ENCODE results near the gene PDE8A.

The PDE8A gene

DNA sequence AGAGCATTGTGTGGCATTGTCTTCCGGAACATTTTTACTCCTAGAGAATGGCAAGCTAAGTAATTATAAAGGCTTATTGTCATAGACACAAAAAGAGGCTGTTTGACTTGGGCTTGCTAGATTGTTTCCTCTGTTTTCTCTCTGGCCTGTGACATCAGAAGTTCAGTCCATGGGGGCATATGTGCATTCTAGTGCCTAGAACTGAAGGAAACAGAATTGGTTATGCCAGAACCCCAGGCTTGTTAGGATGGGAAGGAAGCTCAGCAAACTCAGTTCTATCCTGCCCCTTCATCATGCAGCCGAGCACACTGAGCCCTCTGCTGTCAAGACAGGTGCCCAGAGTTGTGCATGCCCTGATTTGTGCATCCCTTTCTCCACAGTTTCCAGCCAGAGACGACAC lies 131.3 kb downstream of the PDE8A start:
- H3K4me3 ChIP-seq = no peak overlapping the region
- H3K4me1 ChIP-seq = no peaks in the 10 kb centered on the region
- TF ChIP-seq Cebpa-rat (IDR thresholded peaks at IDR 0.05) = no peak
- no peaks in the 10 kb centered on the region for H3K27me3 ChIP-seq
- peaks cover 12 to 90% (median 32%) of the 10 kb centered on the region in 11 experiments; a peak in 21 of 22 replicates for H3K36me3 ChIP-seq
- no peak overlapping the region for H3K9ac ChIP-seq
- H3K27ac ChIP-seq = no peak overlapping the region
- no peaks in the 10 kb centered on the region for H4K20me1 ChIP-seq
- no peaks in the 10 kb centered on the region for H3K9me3 ChIP-seq (replicated peaks in 1 of 11)
- H3K4me2 ChIP-seq = no peak overlapping the region

GRCh38 chr15:85114886-85115285 lies 133.2 kb downstream of the PDE8A start:
- H3K9me3 ChIP-seq (replicated peaks in 1 of 11) = no peaks in the 10 kb centered on the region
- H3K9ac ChIP-seq = no peak overlapping the region
- H3K36me3 ChIP-seq = peaks cover 13 to 82% (median 34%) of the 10 kb centered on the region in 11 experiments; a peak in 21 of 22 replicates
- H4K20me1 ChIP-seq = no peaks in the 10 kb centered on the region
- no peak overlapping the region for H3K4me2 ChIP-seq
- no peaks in the 10 kb centered on the region for H3K4me1 ChIP-seq
- H3K27ac ChIP-seq = no peak overlapping the region
- H3K4me3 ChIP-seq = no peak overlapping the region
- no peak for TF ChIP-seq Cebpa-rat (IDR thresholded peaks at IDR 0.05)
- H3K27me3 ChIP-seq = no peaks in the 10 kb centered on the region

DNA sequence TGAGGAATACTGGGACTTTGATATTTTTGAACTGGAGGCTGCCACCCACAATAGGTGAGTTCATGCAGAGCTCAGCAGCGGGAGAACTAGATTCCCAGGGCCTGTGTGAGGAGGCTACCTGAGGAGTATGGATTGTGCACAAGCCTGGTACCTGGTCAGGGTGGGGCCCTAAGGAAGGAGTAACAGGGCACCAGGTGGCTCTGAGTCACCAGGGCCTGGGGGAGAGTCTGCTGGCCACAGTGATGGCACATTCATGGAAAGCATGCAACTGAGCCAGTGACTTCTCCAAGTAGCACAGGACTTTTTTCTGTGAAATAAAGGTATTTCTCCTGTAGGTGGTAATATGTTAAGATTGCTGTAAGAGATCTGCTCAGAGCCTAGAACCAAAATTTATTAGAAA lies 134.4 kb downstream of the PDE8A start:
- peaks cover 21 to 82% (median 40%) of the 10 kb centered on the region in 11 experiments; a peak in 21 of 22 replicates for H3K36me3 ChIP-seq
- no peaks in the 10 kb centered on the region for H3K4me1 ChIP-seq
- no peak overlapping the region for H3K9ac ChIP-seq
- H3K27me3 ChIP-seq = no peaks in the 10 kb centered on the region
- no peak overlapping the region for H3K27ac ChIP-seq
- H3K4me3 ChIP-seq = no peak overlapping the region
- no peak for TF ChIP-seq Cebpa-rat (IDR thresholded peaks at IDR 0.05)
- H3K4me2 ChIP-seq = no peak overlapping the region
- no peaks in the 10 kb centered on the region for H4K20me1 ChIP-seq
- H3K9me3 ChIP-seq (replicated peaks in 1 of 11) = no peaks in the 10 kb centered on the region

- Histone ChIP-seq H4K20me1 (no peaks in the 10 kb centered on the region), H3K27ac (no peak overlapping the region), H3K36me3 (peaks cover 22 to 85% (median 40%) of the 10 kb centered on the region in 11 experiments; a peak in 21 of 22 replicates), H3K9ac (no peak overlapping the region), H3K4me2 (no peak overlapping the region), H3K4me1 (no peaks in the 10 kb centered on the region), H3K4me3 (no peak overlapping the region), H3K27me3 (no peaks in the 10 kb centered on the region), H3K9me3 (replicated peaks in 1 of 11) (no peaks in the 10 kb centered on the region)
- no peak for TF ChIP-seq Cebpa-rat (IDR thresholded peaks at IDR 0.05)
Observed at GRCh38 chr15:85116494-85116893, 134.8 kb downstream of the PDE8A start.

- Histone ChIP-seq H3K36me3 (peaks cover 22 to 90% (median 44%) of the 10 kb centered on the region in 11 experiments; a peak in 21 of 22 replicates), H4K20me1 (no peaks in the 10 kb centered on the region), H3K4me1 (no peaks in the 10 kb centered on the region), H3K27me3 (no peaks in the 10 kb centered on the region), H3K9ac (no peak overlapping the region), H3K27ac (no peak overlapping the region), H3K9me3 (replicated peaks in 1 of 11) (no peaks in the 10 kb centered on the region), H3K4me3 (no peak overlapping the region), H3K4me2 (no peak overlapping the region)
- no peak for TF ChIP-seq Cebpa-rat (IDR thresholded peaks at IDR 0.05)
Observed at GRCh38 chr15:85116925-85117646, 135.4 kb downstream of the PDE8A start.

DNA sequence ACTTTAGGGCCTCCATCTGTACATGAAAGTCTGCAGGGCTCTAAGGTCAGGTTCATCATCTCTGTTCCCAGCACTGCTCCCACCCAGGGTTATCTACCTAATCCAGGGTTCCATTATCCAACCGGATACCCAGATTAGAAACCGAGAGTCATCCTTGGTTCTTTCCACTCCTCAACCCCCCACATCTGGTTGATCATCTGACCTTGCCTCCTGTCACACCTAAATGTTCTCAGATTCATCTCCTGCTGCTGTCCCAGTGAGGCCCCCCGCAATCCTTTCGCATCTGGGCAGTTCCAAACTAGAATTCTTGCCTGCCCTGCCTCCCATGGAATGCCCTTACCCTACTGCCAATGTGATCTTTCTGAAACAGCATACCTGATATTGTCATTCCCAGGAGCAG lies 136.5 kb downstream of the PDE8A start:
- H4K20me1 ChIP-seq = no peaks in the 10 kb centered on the region
- no peak overlapping the region for H3K9ac ChIP-seq
- H3K4me2 ChIP-seq = no peak overlapping the region
- no peaks in the 10 kb centered on the region for H3K4me1 ChIP-seq
- TF ChIP-seq Cebpa-rat (IDR thresholded peaks at IDR 0.05) = no peak
- H3K9me3 ChIP-seq (replicated peaks in 1 of 11) = no peaks in the 10 kb centered on the region
- H3K27me3 ChIP-seq = no peaks in the 10 kb centered on the region
- H3K4me3 ChIP-seq = no peak overlapping the region
- peaks cover 30 to 94% (median 51%) of the 10 kb centered on the region in 11 experiments for H3K36me3 ChIP-seq
- H3K27ac ChIP-seq = no peak overlapping the region

- Histone ChIP-seq H3K27ac (no peak overlapping the region), H3K27me3 (no peaks in the 10 kb centered on the region), H3K9ac (no peak overlapping the region), H3K4me2 (no peak overlapping the region), H3K4me1 (no peaks in the 10 kb centered on the region), H3K9me3 (replicated peaks in 1 of 11) (no peaks in the 10 kb centered on the region), H4K20me1 (no peaks in the 10 kb centered on the region), H3K36me3 (peaks cover 34 to 94% (median 54%) of the 10 kb centered on the region in 11 experiments), H3K4me3 (no peak overlapping the region)
- TF ChIP-seq Cebpa-rat (IDR thresholded peaks at IDR 0.05) = no peak
Observed at GRCh38 chr15:85118581-85118980, 136.9 kb downstream of the PDE8A start.

DNA sequence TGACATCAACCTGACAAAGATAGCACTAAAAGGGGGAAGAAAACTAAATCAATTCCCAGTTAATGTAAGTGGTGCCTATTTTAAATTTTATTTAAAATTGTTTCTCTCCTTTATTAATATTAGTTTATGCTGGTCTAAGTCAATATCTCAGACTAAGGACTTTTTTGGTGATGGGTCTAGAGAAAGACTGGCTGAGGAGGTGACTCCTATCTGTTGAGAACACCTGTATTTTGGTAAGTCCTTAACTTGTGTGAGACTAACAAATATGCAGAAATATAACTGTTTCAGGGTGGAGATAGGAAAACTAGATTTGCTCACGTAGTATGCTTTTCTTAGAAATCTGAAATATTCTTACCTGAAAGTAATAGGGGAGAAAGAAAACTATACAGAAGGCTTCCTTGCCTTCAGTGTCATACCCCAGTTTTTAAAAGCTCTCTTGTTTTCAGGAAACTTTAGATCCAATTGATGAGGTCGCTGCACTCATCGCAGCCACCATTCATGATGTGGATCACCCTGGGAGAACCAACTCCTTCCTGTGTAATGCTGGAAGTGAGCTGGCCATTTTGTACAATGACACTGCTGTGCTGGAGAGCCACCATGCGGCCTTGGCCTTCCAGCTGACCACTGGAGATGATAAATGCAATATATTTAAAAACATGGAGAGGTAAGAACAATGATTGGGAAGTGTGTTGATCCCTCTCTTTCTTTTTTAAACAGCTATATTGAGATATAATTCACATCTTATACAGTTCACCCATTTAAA lies 138.9 kb downstream of the PDE8A start:
- no peaks in the 10 kb centered on the region for H3K9me3 ChIP-seq (replicated peaks in 1 of 11)
- H3K4me3 ChIP-seq = no peak overlapping the region
- H3K4me2 ChIP-seq = no peak overlapping the region
- H3K4me1 ChIP-seq = no peaks in the 10 kb centered on the region
- no peak overlapping the region for H3K9ac ChIP-seq
- H4K20me1 ChIP-seq = no peaks in the 10 kb centered on the region
- H3K27me3 ChIP-seq = no peaks in the 10 kb centered on the region
- no peak overlapping the region for H3K27ac ChIP-seq
- no peak for TF ChIP-seq Cebpa-rat (IDR thresholded peaks at IDR 0.05)
- peaks cover 33 to 93% (median 60%) of the 10 kb centered on the region in 11 experiments for H3K36me3 ChIP-seq

GRCh38 chr15:85124173-85124572 lies 142.5 kb downstream of the PDE8A start:
- H3K36me3 ChIP-seq = peaks cover 45 to 94% (median 67%) of the 10 kb centered on the region in 11 experiments
- TF ChIP-seq Cebpa-rat (IDR thresholded peaks at IDR 0.05) = no peak
- no peaks in the 10 kb centered on the region for H4K20me1 ChIP-seq
- H3K27ac ChIP-seq = no peak overlapping the region
- H3K9ac ChIP-seq = no peak overlapping the region
- peaks cover 12 to 27% (median 15%) of the 10 kb centered on the region in 11 experiments for H3K9me3 ChIP-seq (replicated peaks in 1 of 11)
- no peaks in the 10 kb centered on the region for H3K4me1 ChIP-seq
- no peak overlapping the region for H3K4me3 ChIP-seq
- H3K4me2 ChIP-seq = no peak overlapping the region
- H3K27me3 ChIP-seq = no peaks in the 10 kb centered on the region
